ENCODE results near the gene LCE2D. TPM values are rescaled to one million over a fixed set of nuclear protein-coding genes. Genes with fewer than 3 reads are reported as not detected.

The LCE2D gene
- total RNA-seq, 1 donor from 2014 or later, result not detected

GRCh38 chr1:152626744-152627143 lies 36.4 kb upstream of the LCE2D start:
- H3K4me1 ChIP-seq, result no peaks in the 10 kb centered on the region
- H3K9me3 ChIP-seq, result no peaks in the 10 kb centered on the region
- no peak overlapping the region for H3K27ac ChIP-seq
- intact Hi-C loops (cut with DNase I), result no loop called here
- no peaks in the 10 kb centered on the region for H3K36me3 ChIP-seq
- no peak for TF ChIP-seq CTCF (IDR thresholded peaks at IDR 0.05)
- H3K4me3 ChIP-seq, result no peak overlapping the region
- H3K27me3 ChIP-seq, result no peaks in the 10 kb centered on the region
- no peak for DNase-seq (ENCODE audit: low spot score in 2 of 2)

- Histone ChIP-seq H3K4me1 (no peaks in the 10 kb centered on the region), H3K4me3 (no peak overlapping the region), H3K27me3 (no peaks in the 10 kb centered on the region), H3K27ac (no peak overlapping the region), H3K9me3 (no peaks in the 10 kb centered on the region), H3K36me3 (no peaks in the 10 kb centered on the region)
- intact Hi-C loops (cut with DNase I), result no loop called here
- no peak for DNase-seq (ENCODE audit: low spot score in 2 of 2)
- TF ChIP-seq CTCF (IDR thresholded peaks at IDR 0.05), result no peak
Observed at GRCh38 chr1:152630596-152630995, 32.6 kb upstream of the LCE2D start.

- TF ChIP-seq CTCF (IDR thresholded peaks at IDR 0.05), result no peak
- intact Hi-C loops (cut with DNase I), result no loop called here
- Histone ChIP-seq H3K27ac (no peak overlapping the region), H3K36me3 (no peaks in the 10 kb centered on the region), H3K27me3 (no peaks in the 10 kb centered on the region), H3K9me3 (no peaks in the 10 kb centered on the region), H3K4me1 (no peaks in the 10 kb centered on the region), H3K4me3 (no peak overlapping the region)
- DNase-seq (ENCODE audit: low spot score in 2 of 2), result no peak
Observed at GRCh38 chr1:152640351-152640750, 22.8 kb upstream of the LCE2D start.

- no peak overlapping the region for H3K4me3 ChIP-seq
- no peak for DNase-seq (ENCODE audit: low spot score in 2 of 2)
- H3K36me3 ChIP-seq, result no peaks in the 10 kb centered on the region
- no peak overlapping the region for H3K27ac ChIP-seq
- intact Hi-C loops (cut with DNase I), result no loop called here
- no peak for TF ChIP-seq CTCF (IDR thresholded peaks at IDR 0.05)
- H3K9me3 ChIP-seq, result no peaks in the 10 kb centered on the region
- H3K4me1 ChIP-seq, result no peaks in the 10 kb centered on the region
- H3K27me3 ChIP-seq, result no peaks in the 10 kb centered on the region
Observed at GRCh38 chr1:152643945-152644344, 19.2 kb upstream of the LCE2D start.

GRCh38 chr1:152645146-152645545 lies 18.0 kb upstream of the LCE2D start:
- intact Hi-C loops (cut with DNase I), result no loop called here
- H3K4me3 ChIP-seq, result no peak overlapping the region

More at GRCh38 chr1:152645146-152645545, 18.0 kb upstream of the LCE2D start:
- no peaks in the 10 kb centered on the region for H3K9me3 ChIP-seq
- TF ChIP-seq CTCF (IDR thresholded peaks at IDR 0.05), result no peak
- H3K27me3 ChIP-seq, result no peaks in the 10 kb centered on the region
- H3K4me1 ChIP-seq, result no peaks in the 10 kb centered on the region
- DNase-seq (ENCODE audit: low spot score in 2 of 2), result no peak
- H3K27ac ChIP-seq, result no peak overlapping the region
- H3K36me3 ChIP-seq, result no peaks in the 10 kb centered on the region

All from ascending aorta (tissue), 2 donors.